ENCODE measurements around the gene PITHD1. TPM values are rescaled to one million over a fixed set of nuclear protein-coding genes. Genes with fewer than 3 reads are reported as not detected.

The PITHD1 gene
- total RNA-seq, 6 experiments from 2014 or later, result 22.9 to 34.7 (median 30.6) TPM

DNA sequence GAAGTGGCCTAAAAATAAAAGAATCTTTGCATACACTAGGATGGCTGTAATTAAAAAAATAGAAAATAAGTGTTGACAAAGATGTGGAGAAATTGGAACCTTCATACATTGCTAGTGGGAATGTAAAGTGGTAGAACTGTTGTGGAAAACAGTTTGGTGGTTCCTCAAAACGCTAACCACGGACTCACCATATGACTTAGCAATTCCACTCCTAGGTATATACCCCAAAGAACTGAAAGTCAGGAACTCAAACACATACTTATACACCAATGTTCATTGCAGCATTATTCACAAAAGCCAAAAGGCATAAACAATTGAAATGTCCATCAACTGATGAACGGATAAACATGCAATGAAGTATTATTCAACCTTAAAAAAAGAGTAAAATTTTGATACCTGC lies 57.8 kb downstream of the PITHD1 start:
- H3K27me3 ChIP-seq, result no peaks in the 10 kb centered on the region
- no peak overlapping the region for H3K4me3 ChIP-seq
- no peaks in the 10 kb centered on the region for H3K36me3 ChIP-seq
- H3K4me1 ChIP-seq, result peaks cover 0 to 6% (median 0%) of the 10 kb centered on the region in 4 donors
- intact Hi-C loops (cut with DNase I), result no loop called here
- H3K27ac ChIP-seq, result no peak overlapping the region
- H3K9me3 ChIP-seq, result no peaks in the 10 kb centered on the region
- WGBS (ENCODE audit: insufficient coverage, low coverage, low lambda C conversion rate, missing lambda C conversion rate), result 74% methylated on average over 3 of the region's 3 CpGs
- TF ChIP-seq POLR2A (IDR thresholded peaks at IDR 0.05), result no peak
- TF ChIP-seq, protein P1, sequence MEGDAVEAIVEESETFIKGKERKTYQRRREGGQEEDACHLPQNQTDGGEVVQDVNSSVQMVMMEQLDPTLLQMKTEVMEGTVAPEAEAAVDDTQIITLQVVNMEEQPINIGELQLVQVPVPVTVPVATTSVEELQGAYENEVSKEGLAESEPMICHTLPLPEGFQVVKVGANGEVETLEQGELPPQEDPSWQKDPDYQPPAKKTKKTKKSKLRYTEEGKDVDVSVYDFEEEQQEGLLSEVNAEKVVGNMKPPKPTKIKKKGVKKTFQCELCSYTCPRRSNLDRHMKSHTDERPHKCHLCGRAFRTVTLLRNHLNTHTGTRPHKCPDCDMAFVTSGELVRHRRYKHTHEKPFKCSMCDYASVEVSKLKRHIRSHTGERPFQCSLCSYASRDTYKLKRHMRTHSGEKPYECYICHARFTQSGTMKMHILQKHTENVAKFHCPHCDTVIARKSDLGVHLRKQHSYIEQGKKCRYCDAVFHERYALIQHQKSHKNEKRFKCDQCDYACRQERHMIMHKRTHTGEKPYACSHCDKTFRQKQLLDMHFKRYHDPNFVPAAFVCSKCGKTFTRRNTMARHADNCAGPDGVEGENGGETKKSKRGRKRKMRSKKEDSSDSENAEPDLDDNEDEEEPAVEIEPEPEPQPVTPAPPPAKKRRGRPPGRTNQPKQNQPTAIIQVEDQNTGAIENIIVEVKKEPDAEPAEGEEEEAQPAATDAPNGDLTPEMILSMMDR (IDR thresholded peaks at IDR 0.05), result no peak
- no peak for ATAC-seq
- no peak for DNase-seq

Other genes with a start within 250 kb of the PITHD1 start
- 1 to 10 TPM in 1 of 6 experiments, under 1 TPM in 5; 0.18 to 1.2 (median 0.70) TPM for gene E2F2, start 247.2 kb upstream of the PITHD1 start, total RNA-seq
- gene ID3, start 218.9 kb upstream of the PITHD1 start, total RNA-seq, result 10 to 100 TPM; 12.7 to 44.6 (median 27.0) TPM
- 100 to 1,000 TPM; 341 to 471 (median 405) TPM for gene RPL11, start 86.6 kb upstream of the PITHD1 start, total RNA-seq
- 10 to 100 TPM; 21.1 to 42.2 (median 36.1) TPM for gene ELOA, start 34.9 kb upstream of the PITHD1 start, total RNA-seq
- 10 to 100 TPM; 28.1 to 69.8 (median 32.6) TPM for gene LYPLA2, start 12.7 kb downstream of the PITHD1 start, total RNA-seq
- 10 to 100 TPM; 25.9 to 46.9 (median 42.0) TPM for gene GALE, start 22.3 kb downstream of the PITHD1 start, total RNA-seq
- gene HMGCL, start 47.0 kb downstream of the PITHD1 start, total RNA-seq, result 100 to 1,000 TPM; 143 to 178 (median 160) TPM
- gene FUCA1, start 89.9 kb downstream of the PITHD1 start, total RNA-seq, result 10 to 100 TPM; 37.1 to 54.7 (median 45.1) TPM
- gene CNR2, start 134.9 kb downstream of the PITHD1 start, total RNA-seq, result under 1 TPM in 4 of 6 experiments, not detected in 2; 0.04 to 0.07 (median 0.06) TPM
- gene PNRC2, start 181.4 kb downstream of the PITHD1 start, total RNA-seq, result 10 to 100 TPM; 24.3 to 41.2 (median 33.4) TPM
- gene SRSF10, start 201.9 kb downstream of the PITHD1 start, total RNA-seq, result 10 to 100 TPM; 30.6 to 51.5 (median 43.1) TPM